WERI-Rb-1 (cell line): Measurements from ENCODE around the gene NGDN.
A peak's percentile ranks its signal among the peaks of the same experiment; 100 is the strongest.

Experiments
- DNase-seq: peaks from one replicate; pipeline ENCODE4 v3.0.0-alpha.2; 2020
- H3K27ac ChIP-seq: fragments of 250-450 bp; sonication (Bioruptor Pico); 2 replicates; pipeline ENCODE4 v1.5.1; 2020; ENCODE audit warnings: mild to moderate bottlenecking, moderate library complexity
- H3K27me3 ChIP-seq: fragments of 250-450 bp; sonication (Bioruptor Pico); 2 replicates; pipeline ENCODE4 v1.5.1; 2021; ENCODE audit warnings: mild to moderate bottlenecking, low read depth, moderate library complexity; ENCODE audit not compliant: insufficient read depth, severe bottlenecking
- H3K36me3 ChIP-seq: fragments of 250-450 bp; sonication (Bioruptor Pico); 2 replicates; pipeline ENCODE4 v1.5.1; 2020; ENCODE audit warnings: mild to moderate bottlenecking, moderate library complexity
- H3K4me3 ChIP-seq: 2 replicates; pipeline ENCODE4 v1.5.1; 2011; ENCODE audit warnings: low read depth, mild to moderate bottlenecking, control low read depth, low read length
- H3K9me3 ChIP-seq: fragments of 250-450 bp; sonication (Bioruptor Pico); 2 replicates; pipeline ENCODE4 v1.5.1; 2021; ENCODE audit warnings: mild to moderate bottlenecking, moderate library complexity; ENCODE audit not compliant: severe bottlenecking
- TF ChIP-seq, protein P1 (sequence below): IDR thresholded peaks from 2 replicates; pipeline ENCODE4 v1.5.1; 2011; ENCODE audit warnings: low read depth, mild to moderate bottlenecking, control low read depth, inconsistent platforms, low read length

Gene NGDN

DNA sequence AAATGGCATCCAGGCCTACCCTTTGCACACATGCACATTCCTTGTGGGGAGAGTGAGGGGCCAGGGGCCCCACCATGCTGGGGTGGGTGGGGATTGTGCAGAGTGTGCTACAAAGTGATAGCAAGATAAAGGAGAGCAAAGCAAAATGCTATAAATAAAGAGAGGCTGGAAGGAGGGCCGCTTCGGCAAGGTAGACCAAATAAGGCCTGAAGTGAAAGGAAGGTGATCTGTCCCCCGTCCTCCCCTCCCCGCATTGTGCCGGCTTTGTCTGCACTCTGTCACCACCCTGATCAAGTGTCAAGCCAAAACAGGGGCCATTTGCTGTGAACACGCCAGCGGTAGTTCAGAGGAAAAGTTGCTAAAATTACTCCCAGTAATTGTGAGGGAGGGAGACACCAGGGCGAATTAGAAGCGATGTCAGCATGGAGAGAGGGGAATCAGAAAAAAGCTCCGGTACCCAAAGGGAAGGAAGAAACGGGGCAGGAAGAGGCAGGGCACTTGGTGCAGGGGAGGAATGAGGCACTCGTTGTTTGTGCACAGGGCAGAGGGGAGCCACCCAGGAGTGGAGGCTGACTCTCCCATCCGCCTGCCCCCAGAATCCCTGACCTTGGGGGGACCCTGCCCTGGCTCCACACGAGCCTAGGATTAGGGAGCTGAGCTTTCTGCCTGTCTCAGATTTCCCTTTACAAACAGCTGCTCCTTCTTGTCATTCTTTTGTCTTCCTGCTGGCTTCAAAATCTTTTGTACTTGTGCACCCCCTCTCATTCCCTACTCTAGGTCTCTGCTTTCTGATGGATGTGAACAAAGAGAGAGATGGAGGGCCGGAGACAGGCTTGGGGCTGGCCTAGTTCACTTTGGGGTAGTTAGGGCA, 31.2 kb upstream of the NGDN start:
- TF ChIP-seq, protein P1, sequence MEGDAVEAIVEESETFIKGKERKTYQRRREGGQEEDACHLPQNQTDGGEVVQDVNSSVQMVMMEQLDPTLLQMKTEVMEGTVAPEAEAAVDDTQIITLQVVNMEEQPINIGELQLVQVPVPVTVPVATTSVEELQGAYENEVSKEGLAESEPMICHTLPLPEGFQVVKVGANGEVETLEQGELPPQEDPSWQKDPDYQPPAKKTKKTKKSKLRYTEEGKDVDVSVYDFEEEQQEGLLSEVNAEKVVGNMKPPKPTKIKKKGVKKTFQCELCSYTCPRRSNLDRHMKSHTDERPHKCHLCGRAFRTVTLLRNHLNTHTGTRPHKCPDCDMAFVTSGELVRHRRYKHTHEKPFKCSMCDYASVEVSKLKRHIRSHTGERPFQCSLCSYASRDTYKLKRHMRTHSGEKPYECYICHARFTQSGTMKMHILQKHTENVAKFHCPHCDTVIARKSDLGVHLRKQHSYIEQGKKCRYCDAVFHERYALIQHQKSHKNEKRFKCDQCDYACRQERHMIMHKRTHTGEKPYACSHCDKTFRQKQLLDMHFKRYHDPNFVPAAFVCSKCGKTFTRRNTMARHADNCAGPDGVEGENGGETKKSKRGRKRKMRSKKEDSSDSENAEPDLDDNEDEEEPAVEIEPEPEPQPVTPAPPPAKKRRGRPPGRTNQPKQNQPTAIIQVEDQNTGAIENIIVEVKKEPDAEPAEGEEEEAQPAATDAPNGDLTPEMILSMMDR, result no peak
- peak; percentile 78 for DNase-seq
- no peaks in the 10 kb centered on the region for H3K9me3 ChIP-seq
- no peaks in the 10 kb centered on the region for H3K27me3 ChIP-seq
- H3K36me3 ChIP-seq, result no peaks in the 10 kb centered on the region
- no peak overlapping the region for H3K4me3 ChIP-seq
- H3K27ac ChIP-seq, result peak overlapping the region; percentile 96

GRCh38 chr14:23439107-23439835, 30.2 kb upstream of the NGDN start:
- Histone ChIP-seq H3K27me3 (no peaks in the 10 kb centered on the region), H3K9me3 (no peaks in the 10 kb centered on the region), H3K36me3 (no peaks in the 10 kb centered on the region), H3K4me3 (no peak overlapping the region), H3K27ac (peak overlapping the region; percentile 96)
- TF ChIP-seq, protein P1, result no peak
- no peak for DNase-seq

DNA sequence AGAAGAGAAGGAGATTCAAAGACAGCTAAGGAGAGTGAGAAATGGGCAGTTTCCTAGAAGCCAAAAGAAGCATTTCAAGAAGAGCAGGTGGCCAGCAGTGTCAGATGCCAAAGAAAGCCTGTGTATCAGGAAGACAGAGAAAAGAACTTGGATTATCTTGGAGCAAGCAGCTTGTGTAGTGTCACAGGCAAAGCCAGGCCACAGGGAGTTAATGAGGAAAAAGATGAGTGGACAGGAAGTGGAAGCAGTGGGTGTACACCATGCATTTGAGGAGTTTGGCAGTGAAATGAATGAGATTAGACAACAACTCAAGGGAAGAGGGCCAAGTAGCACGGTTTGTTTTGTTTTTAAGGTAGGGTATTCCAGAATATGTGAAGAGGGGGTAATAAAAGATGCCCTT, 28.4 kb upstream of the NGDN start:
- Histone ChIP-seq H3K9me3 (no peaks in the 10 kb centered on the region), H3K36me3 (no peaks in the 10 kb centered on the region)
- peak; percentile 60 for DNase-seq

DNA sequence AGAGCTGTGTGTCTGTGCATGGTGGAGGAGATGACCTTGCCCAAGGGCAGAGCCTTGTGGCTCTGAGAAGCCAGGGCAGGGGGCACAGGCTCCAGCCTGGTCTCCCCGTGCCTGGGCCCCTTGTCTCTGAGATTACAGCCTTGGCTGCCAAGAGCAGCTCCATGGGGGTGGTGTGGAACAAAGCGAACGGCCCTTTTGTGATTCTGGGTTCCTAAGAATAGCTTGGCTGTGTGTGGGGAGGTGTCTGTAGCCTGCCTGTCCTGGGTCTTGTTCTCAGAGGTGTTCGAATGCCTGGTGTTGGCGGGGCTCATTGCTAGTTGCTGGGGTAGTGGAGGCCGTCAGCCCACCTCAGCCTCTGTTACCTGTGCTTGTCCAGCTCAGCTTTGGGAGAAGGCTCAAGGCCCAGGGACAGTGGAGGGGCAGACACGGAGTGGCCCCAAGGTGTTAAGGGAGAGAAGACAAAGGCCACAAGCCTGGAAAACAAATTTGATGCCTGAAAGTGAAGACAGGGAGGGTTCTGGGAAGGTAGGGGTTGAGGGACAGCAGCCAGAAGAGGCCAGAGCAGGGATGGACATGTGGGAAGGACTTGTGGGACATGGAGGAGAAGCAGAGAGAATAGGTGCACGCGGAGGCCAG, 26.7 kb upstream of the NGDN start:
- H3K27me3 ChIP-seq, result no peaks in the 10 kb centered on the region
- H3K27ac ChIP-seq, result peak overlapping the region; percentile 58
- TF ChIP-seq, protein P1, result no peak
- H3K36me3 ChIP-seq, result no peaks in the 10 kb centered on the region
- H3K9me3 ChIP-seq, result no peaks in the 10 kb centered on the region
- H3K4me3 ChIP-seq, result no peak overlapping the region
- DNase-seq, result no peak

More for the DNA sequence above, 28.4 kb upstream of the NGDN start:
- H3K27me3 ChIP-seq, result no peaks in the 10 kb centered on the region
- TF ChIP-seq, protein P1, result no peak
- H3K27ac ChIP-seq, result peak overlapping the region; percentile 56
- H3K4me3 ChIP-seq, result no peak overlapping the region

- DNase-seq, result peak; percentile 69
- no peaks in the 10 kb centered on the region for H3K36me3 ChIP-seq
- H3K4me3 ChIP-seq, result no peak overlapping the region
- H3K27me3 ChIP-seq, result no peaks in the 10 kb centered on the region
- TF ChIP-seq, protein P1, result no peak
- H3K27ac ChIP-seq, result peak overlapping the region; percentile 58
- no peaks in the 10 kb centered on the region for H3K9me3 ChIP-seq
Measured at GRCh38 chr14:23443411-23443812, 26.1 kb upstream of the NGDN start.
